ENCODE measurements around the gene PRRC2C. TPM values are rescaled to one million over a fixed set of nuclear protein-coding genes. Genes with fewer than 3 reads are reported as not detected.

The PRRC2C gene
- total RNA-seq, 1 experiment from 2014 or later: 136 TPM

DNA sequence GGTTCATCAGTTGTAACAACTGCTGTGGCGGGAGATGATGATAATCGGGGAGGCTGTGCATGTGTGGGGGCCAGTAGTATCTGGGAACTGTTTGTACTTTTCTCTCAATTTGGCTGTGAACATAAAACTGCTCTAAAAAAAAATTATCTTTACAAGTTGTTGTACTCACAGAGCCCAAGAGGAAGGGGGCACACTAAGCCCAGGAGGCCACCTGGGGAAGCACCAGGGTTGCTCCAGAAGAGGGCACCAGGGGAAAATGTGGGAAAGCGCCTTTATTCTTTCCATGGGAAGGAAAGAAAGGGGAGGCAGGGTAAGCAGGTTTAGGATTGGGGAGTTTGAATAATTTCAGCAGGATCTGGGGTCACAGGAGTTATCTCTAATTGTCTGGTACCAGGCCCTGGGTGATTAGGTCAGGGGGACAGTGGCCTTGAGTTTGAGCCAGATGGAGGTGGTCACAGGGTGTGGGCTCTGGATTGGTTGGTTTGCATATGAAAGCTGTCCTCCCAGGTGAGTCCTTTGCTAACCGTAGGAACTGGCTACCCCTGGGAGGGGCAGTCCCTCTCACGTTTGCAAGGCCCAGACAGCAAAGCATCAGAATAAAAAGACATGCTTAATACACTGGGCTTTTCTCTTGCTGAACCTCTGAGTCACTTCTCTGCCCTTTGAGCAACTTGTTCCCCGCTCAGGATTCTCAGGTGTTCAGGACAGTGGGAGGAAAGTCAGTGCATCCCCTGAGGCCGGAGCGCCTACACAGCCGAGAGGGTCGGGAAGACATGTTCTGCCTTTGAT is 155.9 kb downstream of the PRRC2C start:
- ChIA-PET POLR2A (ENCODE audit: unreplicated experiment) (no interaction called here), CTCF (no interaction called here)
- intact Hi-C loops (cut with micrococcal nuclease; ENCODE audit: unreplicated experiment): loop anchor here (10.0 kb wide), 1 partner anchor 774 kb away; no protein-coding TSS in a partner anchor
- BruUV-seq (replicated peaks): no TSS peak
- no peaks in the 10 kb centered on the region for H3K9me3 ChIP-seq (ENCODE audit: insufficient read depth, low read depth)
- no peak overlapping the region for H3K4me3 ChIP-seq
- no peaks in the 10 kb centered on the region for H3F3A ChIP-seq (ENCODE audit: insufficient read depth, low read depth)
- H3K4me1 ChIP-seq (replicated peaks; ENCODE audit: insufficient read depth): no peaks in the 10 kb centered on the region
- no peaks in the 10 kb centered on the region for H4K20me1 ChIP-seq (ENCODE audit: insufficient read depth)
- H3K9me2 ChIP-seq (ENCODE audit: insufficient read depth): no peaks in the 10 kb centered on the region
- H3K79me2 ChIP-seq (ENCODE audit: low read depth): no peaks in the 10 kb centered on the region
- H3K4me2 ChIP-seq: no peak overlapping the region
- no peaks in the 10 kb centered on the region for H3K27me3 ChIP-seq (ENCODE audit: insufficient read depth, low read depth)
- DNase-seq: no peak
- no peak for TF ChIP-seq EZH2 (IDR thresholded peaks at IDR 0.05; ENCODE audit: low read depth)
- no peak overlapping the region for H3K27ac ChIP-seq
- no peaks in the 10 kb centered on the region for H3K36me3 ChIP-seq (ENCODE audit: low read depth)
- no peak overlapping the region for H2AFZ ChIP-seq

DNA sequence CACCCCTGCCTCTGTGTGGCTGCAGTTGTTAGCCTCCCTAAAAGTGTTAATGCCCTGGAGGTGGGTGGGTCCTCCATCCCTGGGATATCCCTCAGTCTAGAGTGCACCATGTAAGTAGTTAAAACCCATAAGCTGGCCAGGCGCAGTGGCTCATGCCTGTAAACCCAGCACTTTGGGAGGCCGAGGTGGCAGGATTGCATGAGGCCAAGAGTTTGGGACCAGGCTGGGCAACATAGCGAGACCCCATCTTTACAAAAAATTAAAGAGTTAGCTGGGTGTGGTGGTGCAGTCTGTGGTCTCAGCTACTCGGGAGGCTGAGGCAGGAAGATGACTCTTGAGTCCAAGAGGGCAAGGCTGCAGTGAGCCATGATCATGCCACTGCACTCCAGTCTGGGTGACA is 156.9 kb downstream of the PRRC2C start:
- Histone ChIP-seq H3K79me2 (ENCODE audit: low read depth) (no peaks in the 10 kb centered on the region), H3K4me3 (no peak overlapping the region), H3F3A (ENCODE audit: insufficient read depth, low read depth) (no peaks in the 10 kb centered on the region), H3K36me3 (ENCODE audit: low read depth) (no peaks in the 10 kb centered on the region), H3K9me2 (ENCODE audit: insufficient read depth) (no peaks in the 10 kb centered on the region), H3K4me1 (replicated peaks; ENCODE audit: insufficient read depth) (no peaks in the 10 kb centered on the region), H3K27ac (no peak overlapping the region), H3K9me3 (ENCODE audit: insufficient read depth, low read depth) (no peaks in the 10 kb centered on the region), H4K20me1 (ENCODE audit: insufficient read depth) (no peaks in the 10 kb centered on the region), H3K27me3 (ENCODE audit: insufficient read depth, low read depth) (no peaks in the 10 kb centered on the region), H3K4me2 (no peak overlapping the region), H2AFZ (no peak overlapping the region)
- BruUV-seq (replicated peaks): no TSS peak
- TF ChIP-seq EZH2 (IDR thresholded peaks at IDR 0.05; ENCODE audit: low read depth): no peak
- TF ChIP-seq, protein P1, sequence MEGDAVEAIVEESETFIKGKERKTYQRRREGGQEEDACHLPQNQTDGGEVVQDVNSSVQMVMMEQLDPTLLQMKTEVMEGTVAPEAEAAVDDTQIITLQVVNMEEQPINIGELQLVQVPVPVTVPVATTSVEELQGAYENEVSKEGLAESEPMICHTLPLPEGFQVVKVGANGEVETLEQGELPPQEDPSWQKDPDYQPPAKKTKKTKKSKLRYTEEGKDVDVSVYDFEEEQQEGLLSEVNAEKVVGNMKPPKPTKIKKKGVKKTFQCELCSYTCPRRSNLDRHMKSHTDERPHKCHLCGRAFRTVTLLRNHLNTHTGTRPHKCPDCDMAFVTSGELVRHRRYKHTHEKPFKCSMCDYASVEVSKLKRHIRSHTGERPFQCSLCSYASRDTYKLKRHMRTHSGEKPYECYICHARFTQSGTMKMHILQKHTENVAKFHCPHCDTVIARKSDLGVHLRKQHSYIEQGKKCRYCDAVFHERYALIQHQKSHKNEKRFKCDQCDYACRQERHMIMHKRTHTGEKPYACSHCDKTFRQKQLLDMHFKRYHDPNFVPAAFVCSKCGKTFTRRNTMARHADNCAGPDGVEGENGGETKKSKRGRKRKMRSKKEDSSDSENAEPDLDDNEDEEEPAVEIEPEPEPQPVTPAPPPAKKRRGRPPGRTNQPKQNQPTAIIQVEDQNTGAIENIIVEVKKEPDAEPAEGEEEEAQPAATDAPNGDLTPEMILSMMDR (conservative IDR thresholded peaks at IDR 0.05): no peak
- DNase-seq: no peak
- POLR2A ChIA-PET (ENCODE audit: unreplicated experiment): interaction anchor here (0.6 kb wide), 1 partner anchor 94 kb away, joined by 6 read pairs; no protein-coding TSS in a partner anchor
- CTCF ChIA-PET: no interaction called here
- intact Hi-C loops (cut with micrococcal nuclease; ENCODE audit: unreplicated experiment): loop anchor here (10.0 kb wide), 1 partner anchor 773 kb away; no protein-coding TSS in a partner anchor

Other genes with a start within 250 kb of the PRRC2C start
- gene FMO1, start 237.0 kb upstream of the PRRC2C start, total RNA-seq (2021): not detected in 2 replicates
- gene FMO4, start 171.3 kb upstream of the PRRC2C start, total RNA-seq (2021): 0.28 and 0.61 TPM in 2 replicates
- not detected in 2 replicates for gene MYOCOS, start 136.7 kb downstream of the PRRC2C start, total RNA-seq (2021)
- gene MYOC, start 167.2 kb downstream of the PRRC2C start, total RNA-seq (2021): not detected in 2 replicates

Measured in PC-9 (cell line).